Vagina (tissue), 2 donors: ENCODE results near the gene LYSMD2.

Experiments
- CTCF ChIP-seq, 3 experiments: fragments of 450-650 bp in 2 of 3; fragments of 200-600 bp in 1 of 3; sonication (generic) in 1 of 3; IDR thresholded peaks; one replicate each; pipeline ENCODE4 v1.5.1; 2017 to 2019; ENCODE audit warnings: antibody characterized with exemption in 3 of 3, mild to moderate bottlenecking in 2 of 3, moderate library complexity in 2 of 3
- POLR2A ChIP-seq, 2 donors: fragments of 450-650 bp; IDR thresholded peaks; one replicate each; pipeline ENCODE4 v1.6.1; 2017; ENCODE audit warnings: antibody characterized with exemption in 2 of 2, mild to moderate bottlenecking in 2 of 2, moderate library complexity in 2 of 2

- TF ChIP-seq CTCF (IDR thresholded peaks at IDR 0.05) (no peak), POLR2A (IDR thresholded peaks at IDR 0.05) (no peak)
These were observed 38.1 kb downstream of the LYSMD2 start for GRCh38 chr15:51699373-51699772.
